A673 (cell line): ENCODE data around the gene SAFB2.

Experiments
- EZH2 ChIP-seq: fragments of 200-600 bp; sonication (generic); IDR thresholded peaks from 2 replicates; pipeline ENCODE4 v1.6.1; 2017; ENCODE audit warnings: borderline replicate concordance, low read depth, mild to moderate bottlenecking, mixed read lengths, antibody characterized with exemption, low read length; ENCODE audit not compliant: poor library complexity, severe bottlenecking
- TF ChIP-seq, protein P1 (sequence below): fragments of 300-800, 200-600 bp; sonication (generic); conservative IDR thresholded peaks from 2 replicates; pipeline ENCODE4 v1.5.1; 2017; ENCODE audit warnings: low read depth, mild to moderate bottlenecking, antibody characterized with exemption, low read length, moderate library complexity, mixed read lengths

GRCh38 chr19:5560156-5560555 is 62.4 kb downstream of the SAFB2 start:
- no peak for TF ChIP-seq EZH2
- TF ChIP-seq, protein P1, sequence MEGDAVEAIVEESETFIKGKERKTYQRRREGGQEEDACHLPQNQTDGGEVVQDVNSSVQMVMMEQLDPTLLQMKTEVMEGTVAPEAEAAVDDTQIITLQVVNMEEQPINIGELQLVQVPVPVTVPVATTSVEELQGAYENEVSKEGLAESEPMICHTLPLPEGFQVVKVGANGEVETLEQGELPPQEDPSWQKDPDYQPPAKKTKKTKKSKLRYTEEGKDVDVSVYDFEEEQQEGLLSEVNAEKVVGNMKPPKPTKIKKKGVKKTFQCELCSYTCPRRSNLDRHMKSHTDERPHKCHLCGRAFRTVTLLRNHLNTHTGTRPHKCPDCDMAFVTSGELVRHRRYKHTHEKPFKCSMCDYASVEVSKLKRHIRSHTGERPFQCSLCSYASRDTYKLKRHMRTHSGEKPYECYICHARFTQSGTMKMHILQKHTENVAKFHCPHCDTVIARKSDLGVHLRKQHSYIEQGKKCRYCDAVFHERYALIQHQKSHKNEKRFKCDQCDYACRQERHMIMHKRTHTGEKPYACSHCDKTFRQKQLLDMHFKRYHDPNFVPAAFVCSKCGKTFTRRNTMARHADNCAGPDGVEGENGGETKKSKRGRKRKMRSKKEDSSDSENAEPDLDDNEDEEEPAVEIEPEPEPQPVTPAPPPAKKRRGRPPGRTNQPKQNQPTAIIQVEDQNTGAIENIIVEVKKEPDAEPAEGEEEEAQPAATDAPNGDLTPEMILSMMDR = no peak
